GM12878 (cell line): ENCODE measurements around the gene TOR1B. TPM values are rescaled to one million over a fixed set of nuclear protein-coding genes. Genes with fewer than 3 reads are reported as not detected.

ENCODE experiments used
- ATAC-seq: fragments of 200-7000 bp; cut with Tn5 transposase; 3 replicates; pipeline ENCODE4 v1.9.1; 2020; ENCODE audit warnings: mild to moderate bottlenecking, moderate library complexity
- BruUV-seq: library from RNA; stranded (reverse); fragments of 400-500 nt; replicated peaks from 2 replicates; lab custom pipeline; 2021; lab: Mats Ljungman, UMichigan
- CTCF ChIA-PET: fragments of 300-600 bp; sonication (Branson Sonifier 250); formaldehyde crosslinking; extraction: SDS; loops from one replicate; lab custom pipeline; 2021; ENCODE audit warnings: inconsistent platforms; lab: Yijun Ruan, JAX
- POLR2A ChIA-PET: fragments of 350-600 bp; formaldehyde crosslinking; extraction: SDS; loops from one replicate; lab custom pipeline; 2021; ENCODE audit warnings: inconsistent platforms; lab: Charles Lee
- RAD21 ChIA-PET: fragments of 300-600 bp; sonication (Branson Sonifier 250); formaldehyde crosslinking; loops from one replicate; lab custom pipeline; 2023; ENCODE audit warnings: antibody characterized with exemption; ENCODE audit not compliant: unreplicated experiment; lab: Charles Lee
- SMC1A ChIA-PET: fragments of 300-600 bp; sonication (Branson Sonifier 250); formaldehyde crosslinking; loops from one replicate; lab custom pipeline; 2023; ENCODE audit not compliant: unreplicated experiment, uncharacterized antibody; lab: Charles Lee
- DNase-seq: peaks from one replicate; pipeline ENCODE4 v3.0.0-alpha.2; 2011; ENCODE audit warnings: low read depth, low spot score
- FAIRE-seq: peaks from 3 replicates; lab custom pipeline; 2011; peaks lifted over from hg19 to GRCh38; lab: Jason Lieb, UNC
- H2AFZ ChIP-seq: 2 replicates; pipeline ENCODE4 v1.6.0; 2011; ENCODE audit warnings: low read depth, low read length, control low read depth; ENCODE audit not compliant: control insufficient read depth
- H3K27ac ChIP-seq: 2 replicates; pipeline ENCODE4 v1.5.1; 2011; ENCODE audit warnings: control low read depth; ENCODE audit not compliant: control insufficient read depth, insufficient read depth
- H3K27me3 ChIP-seq, 2 experiments: replicated peaks in 1 of 2; 2 replicates each; pipeline versions ENCODE4 v1.6.0 to v1.6.1; 2011; ENCODE audit warnings: low read length in 1 of 2; ENCODE audit not compliant: control insufficient read depth in 2 of 2, insufficient read depth in 2 of 2
- H3K36me3 ChIP-seq, 2 experiments: 2 replicates each; pipeline ENCODE4 v1.5.1; 2011; ENCODE audit warnings: low read length in 1 of 2; ENCODE audit not compliant: control insufficient read depth in 2 of 2, insufficient read depth in 2 of 2
- H3K4me1 ChIP-seq: 2 replicates; pipeline ENCODE4 v1.6.1; 2011; ENCODE audit warnings: mild to moderate bottlenecking, low read length, moderate library complexity, mixed read lengths; ENCODE audit not compliant: control insufficient read depth, insufficient read depth
- H3K4me2 ChIP-seq: 2 replicates; pipeline ENCODE4 v1.6.0; 2011; ENCODE audit warnings: control low read depth; ENCODE audit not compliant: control insufficient read depth, insufficient read depth
- H3K4me3 ChIP-seq: fragments of 200-600 bp; sonication (generic); 2 replicates; pipeline ENCODE4 v1.5.1; 2016
- H3K79me2 ChIP-seq: 2 replicates; pipeline ENCODE4 v1.6.0; 2011; ENCODE audit warnings: low read length; ENCODE audit not compliant: control insufficient read depth, insufficient read depth
- H3K9ac ChIP-seq: 2 replicates; pipeline ENCODE4 v1.8.0; 2011; ENCODE audit warnings: low read length, control low read depth, mixed read lengths; ENCODE audit not compliant: control insufficient read depth, insufficient read depth
- H3K9me3 ChIP-seq: replicated peaks from 3 replicates; pipeline ENCODE4 v1.5.1; 2011; ENCODE audit warnings: mild to moderate bottlenecking, low read length; ENCODE audit not compliant: control insufficient read depth, insufficient read depth
- H4K20me1 ChIP-seq: 2 replicates; pipeline ENCODE4 v1.6.0; 2011; ENCODE audit not compliant: control insufficient read depth, insufficient read depth
- KAT2A ChIP-seq: conservative IDR thresholded peaks from 2 replicates; pipeline ENCODE4 v1.6.1; 2011; ENCODE audit warnings: low read depth, low read length; ENCODE audit not compliant: control insufficient read depth
- MTA3 ChIP-seq: IDR thresholded peaks from 2 replicates; pipeline ENCODE4 v1.6.1; 2012; ENCODE audit warnings: low read length, inconsistent platforms, borderline replicate concordance
- PML ChIP-seq: IDR thresholded peaks from 2 replicates; pipeline ENCODE4 v1.6.1; 2012; ENCODE audit warnings: low read length, inconsistent platforms
- POLR2A ChIP-seq: IDR thresholded peaks from 2 replicates; pipeline ENCODE4 v1.6.1; 2011; ENCODE audit warnings: low read depth, mild to moderate bottlenecking, low read length
- SMAD5 ChIP-seq: IDR thresholded peaks from 2 replicates; pipeline ENCODE4 v1.6.1; 2016; ENCODE audit warnings: antibody characterized with exemption, low read depth
- WGBS: methylation state at CpG from one replicate; pipeline ENCODE4 v1.1.6; 2016; ENCODE audit warnings: low lambda C conversion rate; ENCODE audit not compliant: insufficient replicate concordance, insufficient coverage; ENCODE audit errors: missing lambda C conversion rate; 5-methylcytosine and 5-hydroxymethylcytosine counted together
- in situ Hi-C: fragments of 300-500 bp; cut with MboI; formaldehyde crosslinking; loops from 9 replicates; pipeline ENCODE4 v1.14.3; 2018; ENCODE audit warnings: mixed read lengths
- intact Hi-C: fragments of 100-400 bp; cut with micrococcal nuclease; formaldehyde crosslinking; loops from one replicate; pipeline ENCODE4 v1.14.2; 2022; ENCODE audit not compliant: unreplicated experiment
- polyA plus RNA-seq, 11 experiments: library from polyadenylated mRNA; depleted of rRNA in 4 of 11; unstranded in 6 of 11; stranded (reverse) in 5 of 11; fragments of >200 nt; fragmentation: Nextera tagmentation in 4 of 11; fragmentation: Illumina TruSeq in 1 of 11; extraction: Ambion mirVana in 4 of 11; extraction: Trizol in 1 of 11; gene quantifications; 1 replicate in 1 of 11; 2 replicates in 10 of 11; pipeline versions ENCODE4 v1.2.1 to v1.2.3, GENCODE V29; 2011 to 2016; ENCODE audit warnings: inconsistent platforms in 2 of 11, missing spikeins in 2 of 11, low read depth in 1 of 11
- total RNA-seq, 4 experiments: library from RNA; depleted of rRNA in 3 of 4; stranded (reverse); fragments of >200 nt in 3 of 4; fragmentation: Illumina TruSeq in 1 of 4; extraction: Trizol in 1 of 4; gene quantifications; 2 replicates each; pipeline versions ENCODE4 v1.2.1 to v1.2.3, GENCODE V29; 2013 to 2021
- TF ChIP-seq, protein P1 (sequence below): fragments of 150-350 bp; IDR thresholded peaks from 2 replicates; pipeline ENCODE4 v1.6.1; 2014; ENCODE audit warnings: mild to moderate bottlenecking, low read depth, low read length
- TF ChIP-seq, protein P2 (sequence below): fragments of 450-650 bp; IDR thresholded peaks from 2 replicates; pipeline ENCODE4 v1.6.1; 2014; ENCODE audit warnings: mild to moderate bottlenecking

TOR1B gene
- total and polyA plus RNA-seq, 10 of the 15 experiments (the other 5 are each of a cell fraction or from before 2014, with no cell fraction given): 1.8 to 17.5 (median 9.9) TPM

DNA sequence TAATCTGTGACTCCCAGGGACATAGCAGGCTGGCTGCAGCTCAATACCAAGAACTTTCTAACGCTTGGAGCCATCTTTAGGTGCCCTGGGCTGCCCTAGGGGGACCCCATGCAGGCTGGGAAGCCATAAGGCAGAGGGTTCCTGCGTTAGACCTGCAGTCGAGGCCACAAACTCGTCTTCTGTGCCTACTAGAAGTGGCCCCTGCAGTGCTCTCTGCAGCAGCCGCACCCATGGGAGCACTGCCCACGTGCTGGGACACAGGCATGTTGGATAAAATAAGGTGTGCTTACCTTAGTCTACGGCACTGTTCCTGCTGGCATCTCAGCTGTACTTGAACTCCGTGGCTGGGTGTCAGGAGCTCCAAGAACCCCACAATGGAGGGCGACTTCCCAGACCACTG lies 9.4 kb downstream of the TOR1B start:
- BruUV-seq: no TSS peak
- H3K4me1 ChIP-seq: peaks cover 3% of the 10 kb centered on the region
- intact Hi-C loops (no loop called here), in situ Hi-C loops (no loop called here)
- H3K4me3 ChIP-seq: no peak overlapping the region
- peaks cover 7 to 17% of the 10 kb centered on the region in 2 experiments for H3K36me3 ChIP-seq
- DNase-seq (no peak), ATAC-seq (no peak), FAIRE-seq (no peak)
- ChIA-PET POLR2A (interaction anchor here (0.6 kb wide), 2 partner anchors 9 to 81 kb away, joined by 3 to 4 read pairs; no protein-coding TSS in a partner anchor), RAD21 (no interaction called here), SMC1A (no interaction called here), CTCF (interaction anchor here (1.0 kb wide), 1 partner anchor 30 kb away, joined by 3 read pairs; no protein-coding TSS in a partner anchor)
- H4K20me1 ChIP-seq: no peaks in the 10 kb centered on the region
- H2AFZ ChIP-seq: no peak overlapping the region
- H3K4me2 ChIP-seq: no peak overlapping the region
- no peak overlapping the region for H3K27ac ChIP-seq
- no peak overlapping the region for H3K9ac ChIP-seq
- no peaks in the 10 kb centered on the region for H3K27me3 ChIP-seq
- no peaks in the 10 kb centered on the region for H3K9me3 ChIP-seq
- WGBS: 50% methylated on average over 9 of the region's 9 CpGs
- TF ChIP-seq PML (no peak), MTA3 (0 out of 2 replicates have a peak, but pooled peaks have one; percentile 22), POLR2A (peak; percentile 43; the same call in 1 of the 2 replicates), SMAD5 (no peak), KAT2A (no peak)
- TF ChIP-seq, protein P1, sequence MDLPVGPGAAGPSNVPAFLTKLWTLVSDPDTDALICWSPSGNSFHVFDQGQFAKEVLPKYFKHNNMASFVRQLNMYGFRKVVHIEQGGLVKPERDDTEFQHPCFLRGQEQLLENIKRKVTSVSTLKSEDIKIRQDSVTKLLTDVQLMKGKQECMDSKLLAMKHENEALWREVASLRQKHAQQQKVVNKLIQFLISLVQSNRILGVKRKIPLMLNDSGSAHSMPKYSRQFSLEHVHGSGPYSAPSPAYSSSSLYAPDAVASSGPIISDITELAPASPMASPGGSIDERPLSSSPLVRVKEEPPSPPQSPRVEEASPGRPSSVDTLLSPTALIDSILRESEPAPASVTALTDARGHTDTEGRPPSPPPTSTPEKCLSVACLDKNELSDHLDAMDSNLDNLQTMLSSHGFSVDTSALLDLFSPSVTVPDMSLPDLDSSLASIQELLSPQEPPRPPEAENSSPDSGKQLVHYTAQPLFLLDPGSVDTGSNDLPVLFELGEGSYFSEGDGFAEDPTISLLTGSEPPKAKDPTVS: no peak
- TF ChIP-seq, protein P2, sequence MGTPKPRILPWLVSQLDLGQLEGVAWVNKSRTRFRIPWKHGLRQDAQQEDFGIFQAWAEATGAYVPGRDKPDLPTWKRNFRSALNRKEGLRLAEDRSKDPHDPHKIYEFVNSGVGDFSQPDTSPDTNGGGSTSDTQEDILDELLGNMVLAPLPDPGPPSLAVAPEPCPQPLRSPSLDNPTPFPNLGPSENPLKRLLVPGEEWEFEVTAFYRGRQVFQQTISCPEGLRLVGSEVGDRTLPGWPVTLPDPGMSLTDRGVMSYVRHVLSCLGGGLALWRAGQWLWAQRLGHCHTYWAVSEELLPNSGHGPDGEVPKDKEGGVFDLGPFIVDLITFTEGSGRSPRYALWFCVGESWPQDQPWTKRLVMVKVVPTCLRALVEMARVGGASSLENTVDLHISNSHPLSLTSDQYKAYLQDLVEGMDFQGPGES: no peak
- no peaks in the 10 kb centered on the region for H3K79me2 ChIP-seq
